Left renal cortex interstitium (tissue), 4 donors: ENCODE measurements around the gene OPALIN. TPM values are rescaled to one million over a fixed set of nuclear protein-coding genes. Genes with fewer than 3 reads are reported as not detected.
A peak's percentile ranks its signal among the peaks of the same experiment; 100 is the strongest.

Experiments
- DNase-seq, 4 donors: peaks; one replicate each; pipeline ENCODE4 v3.0.0-alpha.2; 2013; ENCODE audit warnings: low read depth in 4 of 4, low spot score in 2 of 4, missing footprints in 1 of 4
- polyA plus RNA-seq, 4 donors: library from polyadenylated mRNA; unstranded; fragments of 120-200 nt; gene quantifications; one replicate each; pipeline ENCODE4 v1.2.1, GENCODE V29; 2013; ENCODE audit not compliant: insufficient read length in 4 of 4

The OPALIN gene
- polyA plus RNA-seq, 4 donors: not detected

DNA sequence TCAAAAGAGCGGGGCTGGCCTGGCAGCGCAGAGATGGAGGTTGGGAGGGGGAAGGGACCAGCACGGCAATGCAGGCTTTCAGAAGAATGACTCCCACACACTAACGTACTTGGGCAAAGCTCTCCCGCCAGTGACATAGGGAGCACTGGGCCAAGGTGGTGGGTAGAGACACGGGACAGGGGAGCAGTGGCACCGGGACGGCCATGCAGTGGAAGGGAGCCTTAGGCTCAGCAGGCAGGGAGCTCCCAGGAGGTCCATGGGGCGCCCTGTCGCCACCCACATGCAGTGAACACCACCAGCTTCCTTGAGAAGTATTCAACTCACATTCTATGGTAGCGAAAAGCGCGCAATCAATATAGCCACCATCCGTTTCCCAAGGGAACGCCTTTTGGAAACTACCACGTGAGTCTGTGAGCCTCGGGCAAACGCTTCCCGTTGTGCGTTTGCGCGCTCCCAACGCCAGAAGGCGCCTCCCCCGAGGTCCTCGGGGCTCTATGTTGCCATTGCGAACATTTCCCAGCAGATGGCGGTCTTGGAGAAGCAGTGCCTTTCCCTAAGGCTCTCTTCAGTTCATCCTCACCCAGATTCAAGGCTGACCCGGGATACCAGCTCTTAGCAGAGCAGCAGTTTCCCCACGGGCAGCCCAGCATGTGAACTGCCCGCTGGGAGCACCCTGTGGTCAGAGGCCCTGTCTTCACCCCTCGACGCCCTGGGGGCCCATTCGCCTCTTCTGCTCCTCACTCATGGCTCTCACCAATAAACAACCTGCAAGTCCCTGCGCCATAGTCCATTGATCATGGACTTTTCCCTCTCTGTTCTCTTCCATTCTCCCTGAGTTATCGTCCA lies 16.4 kb upstream of the OPALIN start:
- peak; percentile 70 to 87 (median 74) for DNase-seq

DNA sequence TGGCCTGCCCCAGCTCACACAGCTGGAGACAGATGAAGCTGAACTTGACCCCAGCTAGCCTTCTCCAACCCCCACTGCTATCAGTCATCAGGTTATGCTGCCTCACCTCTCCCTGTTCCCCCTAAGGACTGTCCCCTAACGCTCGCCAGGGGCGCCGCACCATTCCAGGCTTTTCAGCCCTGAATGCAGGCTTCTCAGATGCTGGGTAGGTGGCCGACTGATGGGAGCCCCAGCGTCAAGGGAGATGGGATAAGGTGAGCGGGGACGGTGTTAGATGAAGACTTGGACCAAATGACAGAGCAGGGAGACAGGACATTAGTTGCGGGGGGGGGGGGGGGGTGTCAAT lies 15.8 kb upstream of the OPALIN start:
- no peak for DNase-seq

DNA sequence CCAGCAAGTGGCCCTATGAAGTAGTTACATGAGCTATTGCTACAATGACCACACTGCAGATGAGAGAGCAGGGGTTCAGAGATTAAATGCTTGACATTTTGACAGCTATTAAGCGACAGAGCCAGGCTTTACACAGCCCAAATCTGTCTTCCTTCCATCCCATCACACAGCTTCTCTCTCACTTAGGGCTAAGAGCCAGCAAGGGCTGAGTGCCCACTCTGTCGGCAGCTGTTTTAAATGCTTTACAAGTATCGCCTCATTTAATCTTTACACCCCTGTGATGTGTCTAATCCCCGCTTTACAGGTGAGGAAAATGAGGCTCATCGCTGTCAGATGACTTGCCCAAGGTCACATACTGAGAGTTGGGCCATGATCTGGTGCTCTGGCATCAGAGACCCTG lies 15.2 kb upstream of the OPALIN start:
- no peak for DNase-seq

DNA sequence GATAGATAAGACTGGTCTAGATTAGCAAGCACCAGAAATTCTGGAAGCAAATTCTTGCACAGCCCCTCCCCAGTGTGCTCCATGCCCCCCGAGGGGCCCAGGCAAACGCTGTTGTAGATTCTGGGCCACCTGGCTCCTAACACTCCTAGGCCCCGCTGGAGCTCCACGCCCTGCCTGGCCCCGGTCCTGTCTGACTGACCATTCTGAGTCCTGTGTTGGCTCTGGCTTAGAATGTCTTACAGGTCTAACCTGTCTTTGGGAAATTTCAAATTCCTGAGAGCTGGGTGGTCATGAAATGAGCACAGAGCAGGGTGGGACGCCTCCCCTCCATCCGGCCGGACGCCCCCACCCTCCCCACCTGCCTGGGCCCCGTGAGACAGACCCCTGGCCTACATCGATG lies 12.6 kb upstream of the OPALIN start:
- no peak for DNase-seq

DNA sequence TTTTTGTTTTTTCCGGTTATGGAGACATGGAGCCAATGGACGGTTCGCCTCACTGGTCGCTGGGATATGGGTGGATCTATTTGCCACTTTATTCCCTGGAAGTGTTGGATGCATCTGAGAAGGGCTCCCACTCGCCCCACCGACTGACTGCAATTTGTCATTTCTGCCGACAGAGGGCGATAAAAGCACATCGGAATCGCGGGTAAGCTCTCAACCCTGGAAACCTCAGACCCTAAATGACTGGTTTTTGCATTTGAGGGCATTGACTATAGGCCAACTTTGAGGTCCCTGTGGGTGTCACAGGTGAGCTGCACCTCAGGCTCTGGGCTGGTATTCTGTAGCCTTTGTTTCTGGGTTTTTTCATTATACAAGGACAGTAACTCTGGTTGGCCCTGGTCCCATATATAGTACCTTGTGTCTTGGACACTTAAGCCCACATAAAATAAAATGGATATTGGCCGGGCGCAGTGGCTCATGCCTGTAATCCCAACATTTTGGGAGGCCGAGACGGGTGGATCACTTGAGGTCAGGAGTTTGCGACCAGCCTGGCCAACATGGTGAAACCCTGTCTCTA lies 11.9 kb upstream of the OPALIN start:
- DNase-seq: peak in 2 of 4 donors; percentile 28 to 44

GRCh38 chr10:96369890-96370583 lies 11.2 kb upstream of the OPALIN start:
- no peak for DNase-seq

- no peak for DNase-seq
Observed at GRCh38 chr10:96368971-96369370, 10.2 kb upstream of the OPALIN start.

GRCh38 chr10:96367470-96367869 lies 8.7 kb upstream of the OPALIN start:
- no peak for DNase-seq

- DNase-seq: no peak
Observed at GRCh38 chr10:96366508-96366907, 7.7 kb upstream of the OPALIN start.

DNA sequence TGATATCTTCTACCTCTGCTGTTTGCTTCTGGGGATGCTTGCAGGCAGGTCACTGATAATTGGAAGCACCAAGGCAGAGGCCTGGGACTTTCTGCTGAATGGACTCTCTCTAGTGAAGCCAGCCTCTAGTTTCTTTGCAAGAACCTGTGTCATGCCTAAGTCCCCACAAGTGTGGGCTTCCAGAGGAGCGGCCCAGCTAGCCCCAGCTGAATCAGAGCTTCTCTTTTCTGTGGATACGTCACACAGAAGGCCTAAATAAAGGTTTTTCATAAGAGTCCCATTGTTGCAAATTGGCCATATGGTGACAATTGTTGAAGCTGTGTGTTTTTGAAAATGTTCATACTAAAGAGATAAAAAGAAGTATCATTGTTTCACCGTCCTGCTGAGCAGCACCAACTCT lies 6.8 kb upstream of the OPALIN start:
- no peak for DNase-seq

DNA sequence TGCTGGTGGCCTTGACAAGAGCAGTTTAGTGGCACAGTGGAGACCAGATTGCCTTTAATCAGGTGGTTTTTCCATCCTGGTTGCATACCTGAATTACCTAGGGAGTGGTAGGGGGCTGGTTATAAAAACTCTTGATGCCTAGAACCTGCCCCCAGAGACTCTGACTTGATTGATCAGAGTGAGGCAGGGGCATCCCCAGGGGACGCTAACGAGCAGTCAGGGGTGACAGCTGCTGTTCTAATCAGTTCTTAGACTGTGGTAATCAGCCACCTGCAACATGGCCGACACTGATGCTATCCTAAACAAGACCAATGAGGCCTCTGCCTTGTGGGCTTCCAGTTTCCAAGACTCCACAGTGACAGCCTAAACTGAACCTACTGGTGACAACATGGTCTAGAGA lies 2.0 kb upstream of the OPALIN start:
- DNase-seq: no peak

- no peak for DNase-seq
Observed at GRCh38 chr10:96360331-96360730, 1.5 kb upstream of the OPALIN start.

DNA sequence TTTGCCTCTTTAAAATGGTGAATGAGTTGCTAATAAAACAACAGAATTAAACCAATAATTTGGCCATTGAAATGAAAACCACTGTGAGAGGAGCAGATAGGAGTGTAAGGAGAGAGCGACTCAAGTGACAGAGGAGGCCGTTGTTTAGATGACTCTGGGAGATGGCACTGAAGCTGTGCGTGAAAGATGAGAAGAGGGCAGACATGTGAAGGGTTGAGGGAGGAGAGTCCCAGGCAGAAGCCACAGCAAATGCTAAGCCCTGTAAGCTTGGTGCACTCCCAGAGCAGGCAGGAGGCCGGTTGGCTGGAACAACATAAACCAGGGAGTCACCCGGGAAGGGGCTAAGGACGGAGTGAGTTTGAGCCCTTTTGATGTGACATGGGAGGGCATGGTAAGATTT lies 814 bp upstream of the OPALIN start:
- no peak for DNase-seq

DNA sequence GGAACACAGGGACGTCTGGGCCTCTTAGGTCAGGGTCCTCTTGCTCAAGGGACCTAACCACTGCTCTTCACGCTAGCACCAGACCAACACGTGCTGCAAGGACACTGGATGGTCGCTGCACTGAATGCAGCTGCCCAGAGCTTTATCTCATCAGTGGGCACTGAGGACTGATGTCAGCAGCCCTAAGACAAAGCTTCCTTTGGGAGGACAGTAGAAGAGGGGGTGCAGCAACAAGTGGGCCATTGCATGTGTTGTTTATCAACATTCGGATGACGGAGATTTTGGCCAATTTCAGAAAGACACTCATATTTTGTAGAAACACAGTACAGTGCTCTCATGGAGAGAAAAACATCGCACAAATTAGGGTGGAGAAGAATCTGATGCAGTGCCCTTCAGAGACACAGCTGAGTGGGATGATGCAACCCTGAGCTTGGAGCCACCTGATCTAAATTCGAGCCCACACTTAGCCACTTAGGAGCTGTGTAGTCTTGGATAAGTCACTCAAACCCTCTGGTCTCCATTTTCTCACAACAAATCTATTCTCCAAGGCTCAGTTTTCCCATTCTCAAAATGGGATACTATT lies 1.7 kb downstream of the OPALIN start:
- DNase-seq: no peak

GRCh38 chr10:96352582-96352981 lies 6.2 kb downstream of the OPALIN start:
- DNase-seq: no peak

DNA sequence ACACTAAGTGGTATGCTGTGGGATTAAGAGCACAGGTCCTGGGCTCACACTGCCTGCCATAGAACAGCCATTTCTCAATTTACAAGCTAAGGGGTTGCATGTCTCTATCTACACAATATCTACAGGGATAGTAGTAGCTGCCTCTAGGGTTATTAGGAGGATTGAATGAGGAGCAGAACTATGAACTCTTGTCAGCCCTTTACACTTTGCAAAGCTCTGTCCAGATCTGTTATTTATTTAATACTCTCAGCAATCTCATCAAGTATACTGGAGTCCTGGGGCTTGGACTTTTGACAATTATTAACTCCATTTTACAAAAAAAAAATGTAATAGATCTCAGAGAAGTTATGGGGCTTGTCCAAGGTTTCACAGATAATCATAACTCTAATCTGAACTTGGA lies 6.8 kb downstream of the OPALIN start:
- no peak for DNase-seq

- DNase-seq: no peak
Observed at GRCh38 chr10:96346295-96346694, 12.5 kb downstream of the OPALIN start.

- DNase-seq: no peak
Observed at GRCh38 chr10:96345222-96345621, 13.6 kb downstream of the OPALIN start.

DNA sequence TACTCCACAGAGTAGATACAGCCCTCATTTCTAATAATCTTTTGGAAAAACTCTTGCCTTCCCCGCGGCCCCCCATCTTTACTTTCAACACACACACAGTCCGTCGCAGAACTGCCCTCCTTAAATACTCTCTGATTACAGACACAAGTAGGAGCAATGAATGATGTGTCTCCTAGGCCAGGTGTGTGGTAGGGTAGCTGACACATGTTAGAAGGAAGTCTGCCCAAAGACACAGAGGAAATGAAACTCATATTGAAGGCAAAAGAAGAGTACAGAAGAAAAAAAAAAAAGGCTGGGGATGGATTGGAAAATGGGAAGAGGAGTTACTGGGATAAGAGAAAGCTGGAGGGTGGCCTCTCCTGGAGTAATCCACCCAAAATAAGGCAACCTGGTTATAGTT lies 14.6 kb downstream of the OPALIN start:
- no peak for DNase-seq

GRCh38 chr10:96342402-96342801 lies 16.4 kb downstream of the OPALIN start:
- no peak for DNase-seq
